Type B pancreatic cell (in vitro differentiated cells): ENCODE data around the gene PRPF38A. TPM values are rescaled to one million over a fixed set of nuclear protein-coding genes. Genes with fewer than 3 reads are reported as not detected.

Source experiments
- DNase-seq: peaks from one replicate; pipeline ENCODE4 v3.0.0; 2021; ENCODE audit warnings: mixed read lengths; ENCODE audit not compliant: unreplicated experiment; ENCODE audit errors: extremely low spot score
- H3K27ac Mint-ChIP-seq: 2 replicates; pipeline ENCODE4 v1.8.0; 2021; ENCODE audit warnings: mild to moderate bottlenecking, mixed read lengths
- H3K27me3 Mint-ChIP-seq: 2 replicates; pipeline ENCODE4 v1.8.0; 2021; ENCODE audit warnings: mixed read lengths
- H3K36me3 Mint-ChIP-seq: 2 replicates; pipeline ENCODE4 v1.8.0; 2021; ENCODE audit warnings: mixed read lengths
- H3K4me1 Mint-ChIP-seq: one replicate; pipeline ENCODE4 v1.8.0; 2021; ENCODE audit warnings: mixed read lengths; ENCODE audit not compliant: unreplicated experiment
- H3K4me3 Mint-ChIP-seq: 2 replicates; pipeline ENCODE4 v1.8.0; 2021; ENCODE audit warnings: mild to moderate bottlenecking, mixed read lengths
- H3K9me3 Mint-ChIP-seq: 2 replicates; pipeline ENCODE4 v1.8.0; 2021; ENCODE audit warnings: mixed read lengths
- CTCF ChIP-seq: fragments of 200-600 bp; sonication (generic); conservative IDR thresholded peaks from 2 replicates; pipeline ENCODE4 v1.5.0; 2021; ENCODE audit warnings: antibody characterized with exemption, mild to moderate bottlenecking
- total RNA-seq: library from RNA; stranded (reverse); gene quantifications from 2 replicates; pipeline ENCODE4 v1.2.1, GENCODE V29; 2021; ENCODE audit warnings: low replicate concordance

The PRPF38A gene
- total RNA-seq, 1 donor from 2014 or later = 70.7 TPM

- no peaks in the 10 kb centered on the region for H3K27me3 Mint-ChIP-seq
- no peak for DNase-seq
- peaks cover 12% of the 10 kb centered on the region for H3K36me3 Mint-ChIP-seq
- H3K9me3 Mint-ChIP-seq = no peaks in the 10 kb centered on the region
- H3K4me1 Mint-ChIP-seq = peaks cover 24% of the 10 kb centered on the region
- peak overlapping the region; percentile 99 for H3K4me3 Mint-ChIP-seq
- peak; percentile 4 for TF ChIP-seq CTCF
- peak overlapping the region; percentile 100 for H3K27ac Mint-ChIP-seq
Observed at GRCh38 chr1:52404975-52405338, 555 bp downstream of the PRPF38A start.

GRCh38 chr1:52413410-52413989, 9.1 kb downstream of the PRPF38A start:
- peaks cover 56% of the 10 kb centered on the region for H3K36me3 Mint-ChIP-seq
- H3K27me3 Mint-ChIP-seq = no peaks in the 10 kb centered on the region
- H3K9me3 Mint-ChIP-seq = no peaks in the 10 kb centered on the region
- H3K27ac Mint-ChIP-seq = no peak overlapping the region
- DNase-seq = no peak
- no peak overlapping the region for H3K4me3 Mint-ChIP-seq
- no peak for TF ChIP-seq CTCF
- no peaks in the 10 kb centered on the region for H3K4me1 Mint-ChIP-seq

- Mint-ChIP-seq H3K27me3 (no peaks in the 10 kb centered on the region), H3K4me1 (no peaks in the 10 kb centered on the region), H3K4me3 (no peak overlapping the region), H3K36me3 (peaks cover 50% of the 10 kb centered on the region), H3K27ac (no peak overlapping the region), H3K9me3 (no peaks in the 10 kb centered on the region)
- no peak for TF ChIP-seq CTCF
- no peak for DNase-seq
Observed at GRCh38 chr1:52414942-52415341, 10.5 kb downstream of the PRPF38A start.

GRCh38 chr1:52416811-52417210, 12.4 kb downstream of the PRPF38A start:
- H3K9me3 Mint-ChIP-seq = no peaks in the 10 kb centered on the region
- H3K27me3 Mint-ChIP-seq = no peaks in the 10 kb centered on the region
- H3K27ac Mint-ChIP-seq = no peak overlapping the region
- no peak for DNase-seq
- H3K36me3 Mint-ChIP-seq = peaks cover 40% of the 10 kb centered on the region
- no peaks in the 10 kb centered on the region for H3K4me1 Mint-ChIP-seq
- no peak overlapping the region for H3K4me3 Mint-ChIP-seq
- no peak for TF ChIP-seq CTCF

- Mint-ChIP-seq H3K4me1 (no peaks in the 10 kb centered on the region), H3K9me3 (no peaks in the 10 kb centered on the region), H3K4me3 (no peak overlapping the region), H3K27ac (no peak overlapping the region), H3K36me3 (peaks cover 21% of the 10 kb centered on the region), H3K27me3 (no peaks in the 10 kb centered on the region)
- DNase-seq = no peak
- no peak for TF ChIP-seq CTCF
Observed at GRCh38 chr1:52420713-52421112, 16.3 kb downstream of the PRPF38A start.

- DNase-seq = no peak
Observed at GRCh38 chr1:52423055-52423454, 18.7 kb downstream of the PRPF38A start.

More at GRCh38 chr1:52423055-52423454, 18.7 kb downstream of the PRPF38A start:
- Mint-ChIP-seq H3K27me3 (no peaks in the 10 kb centered on the region), H3K27ac (no peak overlapping the region), H3K4me1 (peaks cover 4% of the 10 kb centered on the region), H3K36me3 (peaks cover 16% of the 10 kb centered on the region), H3K9me3 (no peaks in the 10 kb centered on the region), H3K4me3 (no peak overlapping the region)
- TF ChIP-seq CTCF = no peak
